ENCODE results near the gene HIPK2.

GRCh38 chr7:139674752-139675126 is 103.1 kb downstream of the HIPK2 start:
- TF ChIP-seq, protein P1, sequence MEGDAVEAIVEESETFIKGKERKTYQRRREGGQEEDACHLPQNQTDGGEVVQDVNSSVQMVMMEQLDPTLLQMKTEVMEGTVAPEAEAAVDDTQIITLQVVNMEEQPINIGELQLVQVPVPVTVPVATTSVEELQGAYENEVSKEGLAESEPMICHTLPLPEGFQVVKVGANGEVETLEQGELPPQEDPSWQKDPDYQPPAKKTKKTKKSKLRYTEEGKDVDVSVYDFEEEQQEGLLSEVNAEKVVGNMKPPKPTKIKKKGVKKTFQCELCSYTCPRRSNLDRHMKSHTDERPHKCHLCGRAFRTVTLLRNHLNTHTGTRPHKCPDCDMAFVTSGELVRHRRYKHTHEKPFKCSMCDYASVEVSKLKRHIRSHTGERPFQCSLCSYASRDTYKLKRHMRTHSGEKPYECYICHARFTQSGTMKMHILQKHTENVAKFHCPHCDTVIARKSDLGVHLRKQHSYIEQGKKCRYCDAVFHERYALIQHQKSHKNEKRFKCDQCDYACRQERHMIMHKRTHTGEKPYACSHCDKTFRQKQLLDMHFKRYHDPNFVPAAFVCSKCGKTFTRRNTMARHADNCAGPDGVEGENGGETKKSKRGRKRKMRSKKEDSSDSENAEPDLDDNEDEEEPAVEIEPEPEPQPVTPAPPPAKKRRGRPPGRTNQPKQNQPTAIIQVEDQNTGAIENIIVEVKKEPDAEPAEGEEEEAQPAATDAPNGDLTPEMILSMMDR (conservative IDR thresholded peaks at IDR 0.05): no peak
- no peak for TF ChIP-seq ZFX (IDR thresholded peaks at IDR 0.05)
